Measurements from ENCODE around the gene SECISBP2.

- TF ChIP-seq POLR2AphosphoS5 (IDR thresholded peaks at IDR 0.05; ENCODE audit: low read depth, low read length): no peak
- TF ChIP-seq TAF1 (IDR thresholded peaks at IDR 0.05; ENCODE audit: borderline replicate concordance, low read depth, low read length): no peak
- TF ChIP-seq POLR2A (IDR thresholded peaks at IDR 0.05; ENCODE audit: low read depth, low read length): no peak
Observed at GRCh38 chr9:89367281-89367680, 49.0 kb downstream of the SECISBP2 start.
